ENCODE data around the gene ZNF225.

- TF ChIP-seq CTCF (IDR thresholded peaks at IDR 0.05) (no peak), POLR2A (IDR thresholded peaks at IDR 0.05) (no peak)
These were observed 21.1 kb upstream of the ZNF225 start for GRCh38 chr19:44092108-44092507.

Measured in Peyer's patch (tissue), 4 donors.